ENCODE data around the gene CCR7. TPM values are rescaled to one million over a fixed set of nuclear protein-coding genes. Genes with fewer than 3 reads are reported as not detected.

The CCR7 gene
- total and polyA plus RNA-seq, 2 of the 4 experiments (the other 2 are of a cell fraction) = 0.14 to 0.36 TPM

DNA sequence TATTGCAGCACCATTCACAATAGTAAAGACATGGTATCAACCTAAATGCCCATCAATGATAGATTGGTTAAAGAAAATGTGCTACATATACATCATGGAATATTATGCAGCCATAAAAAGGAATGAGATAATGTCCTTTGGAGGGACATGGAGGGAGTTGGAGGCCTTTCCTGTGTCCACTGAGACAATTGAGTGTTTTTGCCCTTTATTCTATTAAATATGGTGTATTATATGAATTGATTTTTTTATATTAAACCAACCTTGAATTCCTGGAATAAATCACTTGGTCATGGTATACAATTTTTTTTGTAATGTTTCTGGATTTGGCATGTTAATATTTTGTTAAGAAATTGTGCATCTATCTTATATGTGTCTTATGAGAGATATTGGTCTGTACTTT, 9.0 kb upstream of the CCR7 start:
- TF ChIP-seq RAD21 (IDR thresholded peaks at IDR 0.05; ENCODE audit: low read length) (no peak), SMC3 (IDR thresholded peaks at IDR 0.05; ENCODE audit: low read depth, low read length) (no peak), RFX5 (IDR thresholded peaks at IDR 0.05; ENCODE audit: low read depth, low read length) (no peak), NFE2L2 (IDR thresholded peaks at IDR 0.05; ENCODE audit: low read depth, low read length) (no peak), FOS (IDR thresholded peaks at IDR 0.05; ENCODE audit: low read depth, low read length) (no peak), BHLHE40 (IDR thresholded peaks at IDR 0.05; ENCODE audit: low read depth, low read length) (no peak), RCOR1 (IDR thresholded peaks at IDR 0.05; ENCODE audit: insufficient replicate concordance, low read length) (no peak), MAZ (IDR thresholded peaks at IDR 0.05; ENCODE audit: borderline replicate concordance, low read depth, low read length) (no peak), ELK1 (IDR thresholded peaks at IDR 0.05; ENCODE audit: borderline replicate concordance, low read depth, low read length) (no peak), MXI1 (IDR thresholded peaks at IDR 0.05; ENCODE audit: borderline replicate concordance, low read depth, low read length) (no peak), CHD1 (IDR thresholded peaks at IDR 0.05; ENCODE audit: low read depth, low read length) (no peak), CEBPB (IDR thresholded peaks at IDR 0.05; ENCODE audit: low read depth, low read length) (no peak), MAFK (IDR thresholded peaks at IDR 0.05; ENCODE audit: low read depth, low read length) (no peak), POLR2A (IDR thresholded peaks at IDR 0.05; ENCODE audit: low read depth, low read length) (no peak)
- TF ChIP-seq, protein P1, sequence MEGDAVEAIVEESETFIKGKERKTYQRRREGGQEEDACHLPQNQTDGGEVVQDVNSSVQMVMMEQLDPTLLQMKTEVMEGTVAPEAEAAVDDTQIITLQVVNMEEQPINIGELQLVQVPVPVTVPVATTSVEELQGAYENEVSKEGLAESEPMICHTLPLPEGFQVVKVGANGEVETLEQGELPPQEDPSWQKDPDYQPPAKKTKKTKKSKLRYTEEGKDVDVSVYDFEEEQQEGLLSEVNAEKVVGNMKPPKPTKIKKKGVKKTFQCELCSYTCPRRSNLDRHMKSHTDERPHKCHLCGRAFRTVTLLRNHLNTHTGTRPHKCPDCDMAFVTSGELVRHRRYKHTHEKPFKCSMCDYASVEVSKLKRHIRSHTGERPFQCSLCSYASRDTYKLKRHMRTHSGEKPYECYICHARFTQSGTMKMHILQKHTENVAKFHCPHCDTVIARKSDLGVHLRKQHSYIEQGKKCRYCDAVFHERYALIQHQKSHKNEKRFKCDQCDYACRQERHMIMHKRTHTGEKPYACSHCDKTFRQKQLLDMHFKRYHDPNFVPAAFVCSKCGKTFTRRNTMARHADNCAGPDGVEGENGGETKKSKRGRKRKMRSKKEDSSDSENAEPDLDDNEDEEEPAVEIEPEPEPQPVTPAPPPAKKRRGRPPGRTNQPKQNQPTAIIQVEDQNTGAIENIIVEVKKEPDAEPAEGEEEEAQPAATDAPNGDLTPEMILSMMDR (conservative IDR thresholded peaks at IDR 0.05; ENCODE audit: low read depth, low read length) = no peak
- TF ChIP-seq, protein P2, sequence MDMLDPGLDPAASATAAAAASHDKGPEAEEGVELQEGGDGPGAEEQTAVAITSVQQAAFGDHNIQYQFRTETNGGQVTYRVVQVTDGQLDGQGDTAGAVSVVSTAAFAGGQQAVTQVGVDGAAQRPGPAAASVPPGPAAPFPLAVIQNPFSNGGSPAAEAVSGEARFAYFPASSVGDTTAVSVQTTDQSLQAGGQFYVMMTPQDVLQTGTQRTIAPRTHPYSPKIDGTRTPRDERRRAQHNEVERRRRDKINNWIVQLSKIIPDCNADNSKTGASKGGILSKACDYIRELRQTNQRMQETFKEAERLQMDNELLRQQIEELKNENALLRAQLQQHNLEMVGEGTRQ (IDR thresholded peaks at IDR 0.05; ENCODE audit: low read depth, low read length) = no peak
- no peak overlapping the region for H2BK120ac ChIP-seq (ENCODE audit: low read depth, low read length)
- no peak overlapping the region for H2AK9ac ChIP-seq (replicated peaks; ENCODE audit: low read depth, low read length, poor library complexity)
- no peak overlapping the region for H3K4me3 ChIP-seq (ENCODE audit: insufficient read depth, low read depth, low read length)
- no peak overlapping the region for H2BK15ac ChIP-seq (ENCODE audit: low read depth, low read length)
- peaks cover 21% of the 10 kb centered on the region for H3K27me3 ChIP-seq (ENCODE audit: control insufficient read depth, insufficient read depth, low read length)
- dilution Hi-C loops (cut with HindIII; ENCODE audit: low sequenced_read_pairs, unreplicated experiment) (no loop called here), intact Hi-C loops (cut with micrococcal nuclease) (no loop called here), in situ Hi-C loops (cut with MboI; ENCODE audit: low sequenced_read_pairs) (no loop called here)
- H3K18ac ChIP-seq (ENCODE audit: low read depth, low read length) = no peak overlapping the region
- no peaks in the 10 kb centered on the region for H3K4me1 ChIP-seq (ENCODE audit: control insufficient read depth, insufficient read depth, low read length)
- H2AFZ ChIP-seq (replicated peaks; ENCODE audit: low read length, poor library complexity) = no peak overlapping the region
- no peak overlapping the region for H3K14ac ChIP-seq (replicated peaks; ENCODE audit: low read depth, low read length)
- no peak overlapping the region for H2BK5ac ChIP-seq (ENCODE audit: low read depth, low read length, poor library complexity, severe bottlenecking)
- H3K36me3 ChIP-seq (ENCODE audit: control insufficient read depth, insufficient read depth, low read length) = no peaks in the 10 kb centered on the region
- H4K20me1 ChIP-seq (ENCODE audit: insufficient read depth, low read length) = no peaks in the 10 kb centered on the region
- H3K79me1 ChIP-seq (ENCODE audit: low read depth in 1 of 2, low read length in 2 of 2) = no peaks in the 10 kb centered on the region
- H3K9me1 ChIP-seq (ENCODE audit: insufficient read depth, low read length) = no peaks in the 10 kb centered on the region
- no TSS peak for BruUV-seq (replicated peaks)
- ChIA-PET CTCF (interaction anchor here (0.6 kb wide), 1 partner anchor 465 kb away, joined by 5 read pairs; no protein-coding TSS in a partner anchor), POLR2A (ENCODE audit: unreplicated experiment) (no interaction called here)
- H2BK20ac ChIP-seq (ENCODE audit: low read depth, low read length) = no peak overlapping the region
- H4K8ac ChIP-seq (ENCODE audit: low read depth in 2 of 2, low read length in 2 of 2) = no peak overlapping the region
- no peak overlapping the region for H4K91ac ChIP-seq (ENCODE audit: insufficient read depth, low read depth, low read length)
- ATAC-seq (ENCODE audit: low read depth) (no peak), DNase-seq (no peak)
- no peak overlapping the region for H2AK5ac ChIP-seq (ENCODE audit: low read depth, low read length)
- no peak overlapping the region for H3K27ac ChIP-seq (ENCODE audit: insufficient read depth, low read length)
- H3K4ac ChIP-seq (ENCODE audit: low read depth, low read length) = no peak overlapping the region
- no peak overlapping the region for H4K5ac ChIP-seq (ENCODE audit: low read depth, low read length)
- H3K56ac ChIP-seq (ENCODE audit: extremely low read depth, insufficient read depth, low read length) = no peak overlapping the region
- no peak overlapping the region for H3K4me2 ChIP-seq (ENCODE audit: low read depth, low read length)
- no peak overlapping the region for H3K9ac ChIP-seq (ENCODE audit: low read depth, low read length)
- H3K23ac ChIP-seq (ENCODE audit: low read depth, low read length) = no peak overlapping the region
- peaks cover 4% of the 10 kb centered on the region; the same call in 1 of the 2 replicates for H3K9me3 ChIP-seq (ENCODE audit: control insufficient read depth, insufficient read depth, low read length)

Measured in IMR-90 (cell line).